ENCODE results near the gene PPARD. TPM values are rescaled to one million over a fixed set of nuclear protein-coding genes. Genes with fewer than 3 reads are reported as not detected.
"Not testable (repeated sequence)": the region's sequence is repeated elsewhere in the genome, so short reads cannot be mapped to it uniquely, and the experiment has no call there.

Gene PPARD
- polyA plus RNA-seq, 1 donor, result 26.3 TPM

- WGBS (ENCODE audit: insufficient coverage, low lambda C conversion rate), result 100% methylated on average over 1 of the region's 8 CpGs
- not testable (repeated sequence) for H3K27me3 ChIP-seq (ENCODE audit: control insufficient read depth, insufficient read depth, low read length)
Measured at GRCh38 chr6:35328965-35329364, 13.4 kb upstream of the PPARD start.

GRCh38 chr6:35330541-35331119, 11.7 kb upstream of the PPARD start:
- Histone ChIP-seq H3K4me3 (ENCODE audit: low read length) (no peak overlapping the region), H3K27me3 (ENCODE audit: control insufficient read depth, insufficient read depth, low read length) (no peaks in the 10 kb centered on the region), H3K4me1 (ENCODE audit: control insufficient read depth, insufficient read depth, low read length) (no peaks in the 10 kb centered on the region), H3K36me3 (ENCODE audit: control insufficient read depth, insufficient read depth, low read length) (no peaks in the 10 kb centered on the region), H3K9me3 (ENCODE audit: control insufficient read depth, low read depth, low read length) (peaks cover 10% of the 10 kb centered on the region), H3K27ac (ENCODE audit: low read length) (no peak overlapping the region)
- WGBS (ENCODE audit: insufficient coverage, low lambda C conversion rate), result 92% methylated on average over 2 of the region's 9 CpGs
- no peak for DNase-seq

More at GRCh38 chr6:35328965-35329364, 13.4 kb upstream of the PPARD start:
- H3K9me3 ChIP-seq (ENCODE audit: control insufficient read depth, low read depth, low read length); H3K4me3 ChIP-seq (ENCODE audit: low read length); DNase-seq; H3K4me1 ChIP-seq (ENCODE audit: control insufficient read depth, insufficient read depth, low read length); H3K27ac ChIP-seq (ENCODE audit: low read length); H3K36me3 ChIP-seq (ENCODE audit: control insufficient read depth, insufficient read depth, low read length): not testable (repeated sequence)

GRCh38 chr6:35332074-35332887, 10.1 kb upstream of the PPARD start:
- not testable (repeated sequence) for H3K36me3 ChIP-seq (ENCODE audit: control insufficient read depth, insufficient read depth, low read length); H3K27me3 ChIP-seq (ENCODE audit: control insufficient read depth, insufficient read depth, low read length); H3K27ac ChIP-seq (ENCODE audit: low read length); H3K9me3 ChIP-seq (ENCODE audit: control insufficient read depth, low read depth, low read length); H3K4me3 ChIP-seq (ENCODE audit: low read length); H3K4me1 ChIP-seq (ENCODE audit: control insufficient read depth, insufficient read depth, low read length)
- no CpG with 5 or more reads among the region's 9 CpGs for WGBS (ENCODE audit: insufficient coverage, low lambda C conversion rate)
- peak in 1 of 2 donors; percentile 18 for DNase-seq

- Histone ChIP-seq H3K9me3 (ENCODE audit: control insufficient read depth, low read depth, low read length) (no peaks in the 10 kb centered on the region), H3K27ac (ENCODE audit: low read length) (no peak overlapping the region), H3K36me3 (ENCODE audit: control insufficient read depth, insufficient read depth, low read length) (peaks cover 14% of the 10 kb centered on the region), H3K27me3 (ENCODE audit: control insufficient read depth, insufficient read depth, low read length) (no peaks in the 10 kb centered on the region), H3K4me1 (ENCODE audit: control insufficient read depth, insufficient read depth, low read length) (peaks cover 4% of the 10 kb centered on the region), H3K4me3 (ENCODE audit: low read length) (no peak overlapping the region)
- WGBS (ENCODE audit: insufficient coverage, low lambda C conversion rate), result no CpG with 5 or more reads among the region's 13 CpGs
- no peak for DNase-seq
Measured at GRCh38 chr6:35341557-35341956, 801 bp upstream of the PPARD start.

- H3K9me3 ChIP-seq (ENCODE audit: control insufficient read depth, low read depth, low read length), result no peaks in the 10 kb centered on the region
- no peaks in the 10 kb centered on the region for H3K27me3 ChIP-seq (ENCODE audit: control insufficient read depth, insufficient read depth, low read length)
- peaks cover 8% of the 10 kb centered on the region for H3K4me1 ChIP-seq (ENCODE audit: control insufficient read depth, insufficient read depth, low read length)
- H3K36me3 ChIP-seq (ENCODE audit: control insufficient read depth, insufficient read depth, low read length), result peaks cover 26% of the 10 kb centered on the region
- 18% methylated on average over 5 of the region's 13 CpGs for WGBS (ENCODE audit: insufficient coverage, low lambda C conversion rate)
- DNase-seq, result peak; percentile 37 to 65
- H3K27ac ChIP-seq (ENCODE audit: low read length), result peak overlapping the region; percentile 53
- peak overlapping the region; percentile 86 for H3K4me3 ChIP-seq (ENCODE audit: low read length)
Measured at GRCh38 chr6:35343092-35343834, 905 bp downstream of the PPARD start.

GRCh38 chr6:35343835-35344550, 1.6 kb downstream of the PPARD start:
- peaks cover 32% of the 10 kb centered on the region for H3K36me3 ChIP-seq (ENCODE audit: control insufficient read depth, insufficient read depth, low read length)
- no peaks in the 10 kb centered on the region for H3K27me3 ChIP-seq (ENCODE audit: control insufficient read depth, insufficient read depth, low read length)
- peaks cover 13% of the 10 kb centered on the region for H3K4me1 ChIP-seq (ENCODE audit: control insufficient read depth, insufficient read depth, low read length)
- no peaks in the 10 kb centered on the region for H3K9me3 ChIP-seq (ENCODE audit: control insufficient read depth, low read depth, low read length)
- no CpG with 5 or more reads among the region's 6 CpGs for WGBS (ENCODE audit: insufficient coverage, low lambda C conversion rate)
- no peak for DNase-seq
- no peak overlapping the region for H3K27ac ChIP-seq (ENCODE audit: low read length)
- H3K4me3 ChIP-seq (ENCODE audit: low read length), result peak overlapping the region; percentile 86

GRCh38 chr6:35351422-35351821, 9.1 kb downstream of the PPARD start:
- peaks cover 62% of the 10 kb centered on the region for H3K36me3 ChIP-seq (ENCODE audit: control insufficient read depth, insufficient read depth, low read length)

GRCh38 chr6:35352735-35353134, 10.4 kb downstream of the PPARD start:
- H3K4me1 ChIP-seq (ENCODE audit: control insufficient read depth, insufficient read depth, low read length), result peaks cover 10% of the 10 kb centered on the region
- no peak overlapping the region for H3K27ac ChIP-seq (ENCODE audit: low read length)
- H3K9me3 ChIP-seq (ENCODE audit: control insufficient read depth, low read depth, low read length), result no peaks in the 10 kb centered on the region
- H3K36me3 ChIP-seq (ENCODE audit: control insufficient read depth, insufficient read depth, low read length), result peaks cover 61% of the 10 kb centered on the region
- no CpG with 5 or more reads among the region's 2 CpGs for WGBS (ENCODE audit: insufficient coverage, low lambda C conversion rate)
- DNase-seq, result no peak
- H3K27me3 ChIP-seq (ENCODE audit: control insufficient read depth, insufficient read depth, low read length), result no peaks in the 10 kb centered on the region
- no peak overlapping the region for H3K4me3 ChIP-seq (ENCODE audit: low read length)

More at GRCh38 chr6:35351422-35351821, 9.1 kb downstream of the PPARD start:
- H3K4me3 ChIP-seq (ENCODE audit: low read length), result no peak overlapping the region
- H3K4me1 ChIP-seq (ENCODE audit: control insufficient read depth, insufficient read depth, low read length), result peaks cover 10% of the 10 kb centered on the region
- no peak overlapping the region for H3K27ac ChIP-seq (ENCODE audit: low read length)
- H3K27me3 ChIP-seq (ENCODE audit: control insufficient read depth, insufficient read depth, low read length), result no peaks in the 10 kb centered on the region
- H3K9me3 ChIP-seq (ENCODE audit: control insufficient read depth, low read depth, low read length), result no peaks in the 10 kb centered on the region
- WGBS (ENCODE audit: insufficient coverage, low lambda C conversion rate), result 100% methylated on average over 2 of the region's 4 CpGs
- no peak for DNase-seq

- H3K4me1 ChIP-seq (ENCODE audit: control insufficient read depth, insufficient read depth, low read length), result no peaks in the 10 kb centered on the region
- H3K4me3 ChIP-seq (ENCODE audit: low read length), result no peak overlapping the region
- peaks cover 59% of the 10 kb centered on the region for H3K36me3 ChIP-seq (ENCODE audit: control insufficient read depth, insufficient read depth, low read length)
- no CpG with 5 or more reads among the region's 13 CpGs for WGBS (ENCODE audit: insufficient coverage, low lambda C conversion rate)
- no peak overlapping the region for H3K27ac ChIP-seq (ENCODE audit: low read length)
- no peaks in the 10 kb centered on the region for H3K27me3 ChIP-seq (ENCODE audit: control insufficient read depth, insufficient read depth, low read length)
- DNase-seq, result no peak
- H3K9me3 ChIP-seq (ENCODE audit: control insufficient read depth, low read depth, low read length), result no peaks in the 10 kb centered on the region
Measured at GRCh38 chr6:35354361-35355135, 12.2 kb downstream of the PPARD start.

Data from large intestine (tissue), 3 donors.